Stimulated activated CD8-positive, alpha-beta memory T cell treated with anti-CD3 and anti-CD28 coated beads, Interleukin-12 subunit alpha, Interleukin-12 subunit beta, amount 100 ng/mL, for 1 hour (primary cell): ENCODE results near the gene AHI1.

ENCODE experiments used
- DNase-seq: peaks from one replicate; pipeline ENCODE4 v3.0.0-alpha.2; 2020; ENCODE audit warnings: low read depth

The AHI1 gene

GRCh38 chr6:135497412-135498184, at the start of gene AHI1:
AHI1 (minus strand) TSS chr6:135497740; CDS start chr6:135492237, 5,503 bp downstream.
- peak; percentile 82 for DNase-seq

- no peak for DNase-seq
Observed at GRCh38 chr6:135546680-135547418, 49.3 kb upstream of the AHI1 start.

DNA sequence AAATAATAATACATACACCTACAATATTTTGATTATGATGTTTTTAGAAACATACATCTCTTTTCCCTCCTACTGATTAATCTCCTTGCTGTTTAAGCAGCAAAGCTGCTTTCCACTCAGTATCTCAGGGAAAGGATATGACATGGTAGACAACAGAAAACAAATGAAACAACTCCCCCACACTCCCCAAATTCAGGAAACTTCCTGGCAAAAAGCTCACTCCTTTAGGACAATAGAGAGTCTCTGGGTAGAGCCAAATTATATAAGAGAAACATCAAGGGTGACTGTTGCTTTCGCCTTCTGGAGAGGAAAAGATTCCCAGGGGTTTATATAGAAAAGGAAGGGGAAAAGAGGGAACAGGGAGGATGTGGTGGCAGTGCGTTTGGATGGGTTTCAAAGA, 48.7 kb upstream of the AHI1 start:
- DNase-seq, result no peak

DNA sequence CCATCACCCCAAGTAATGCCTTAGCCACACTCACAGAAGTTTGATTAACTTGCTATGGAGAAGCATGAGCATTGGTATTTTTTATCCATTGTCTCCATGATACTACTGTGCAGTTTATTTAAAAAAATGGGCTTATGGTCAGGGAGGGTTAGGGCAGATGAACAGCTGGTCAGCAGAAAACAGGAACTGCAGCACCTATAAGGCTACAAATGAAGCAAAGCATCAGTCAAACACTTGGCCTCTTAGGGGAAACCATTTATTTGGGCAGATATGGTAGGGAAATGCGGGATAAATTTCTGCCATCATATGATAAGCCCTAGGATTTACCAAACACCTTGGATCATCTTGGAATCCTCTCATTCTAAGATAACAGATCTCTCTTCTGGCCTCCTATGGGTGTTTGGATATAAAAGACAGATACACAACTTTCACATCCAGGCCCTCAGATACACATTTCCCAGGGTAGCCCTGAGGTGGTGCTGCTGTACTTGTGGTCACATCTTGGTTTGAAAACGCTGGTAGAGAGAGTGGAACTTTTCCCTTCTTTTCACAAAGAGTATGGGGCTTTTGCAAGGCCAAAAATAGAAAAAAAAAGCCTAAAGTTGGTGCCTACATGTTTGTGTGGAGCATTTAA, 42.8 kb upstream of the AHI1 start:
- no peak for DNase-seq

- no peak for DNase-seq
Observed at GRCh38 chr6:135537741-135538301, 40.3 kb upstream of the AHI1 start.

DNA sequence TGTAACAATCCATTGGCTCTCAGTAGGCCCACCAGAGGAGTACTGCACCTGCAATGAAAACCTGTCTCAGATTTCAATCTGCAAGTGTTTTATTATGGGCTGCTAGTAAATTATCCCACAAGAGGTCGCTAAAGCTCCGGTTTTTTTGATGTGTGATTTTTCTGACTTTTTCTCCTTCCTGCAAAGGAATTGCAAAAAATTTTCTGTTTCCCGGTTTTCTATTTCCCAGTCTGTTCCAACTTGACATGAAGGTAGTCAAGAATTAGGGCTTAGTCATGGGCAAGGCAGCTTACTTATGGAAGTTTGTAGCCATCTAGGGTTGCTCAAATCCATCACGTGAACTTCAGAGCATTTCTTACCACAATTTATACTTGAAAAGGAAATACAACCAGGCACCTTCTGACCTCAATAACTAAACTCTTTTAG, 38.5 kb upstream of the AHI1 start:
- DNase-seq, result no peak

DNA sequence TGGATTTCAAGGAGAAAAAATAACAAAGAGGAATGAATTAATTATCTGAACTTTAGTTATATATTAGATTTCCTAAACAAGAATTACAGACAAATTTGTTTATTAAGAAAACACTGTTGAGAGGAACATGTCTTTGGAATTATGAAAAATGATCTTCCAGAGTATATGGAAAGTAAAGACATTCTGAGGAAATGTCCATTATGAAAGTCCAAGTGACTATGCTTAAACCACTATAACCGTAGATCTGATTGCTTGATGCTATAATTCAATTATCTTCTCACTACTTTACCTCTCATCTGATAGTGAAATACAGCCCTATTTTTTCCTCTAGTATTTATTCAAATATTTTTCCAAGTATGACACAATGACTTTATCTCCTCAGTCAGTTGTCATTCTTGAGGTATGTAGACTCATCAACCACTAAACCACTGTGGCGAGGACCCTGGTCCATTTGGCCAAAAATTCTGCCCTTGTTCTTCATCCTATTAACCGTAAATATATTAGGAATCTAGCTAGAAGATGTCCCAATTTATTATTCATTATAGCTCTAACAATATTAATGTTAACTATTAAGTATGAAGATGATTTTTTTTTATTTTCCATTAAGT, 37.3 kb upstream of the AHI1 start:
- no peak for DNase-seq

GRCh38 chr6:135532559-135532958, 35.0 kb upstream of the AHI1 start:
- DNase-seq, result no peak

DNA sequence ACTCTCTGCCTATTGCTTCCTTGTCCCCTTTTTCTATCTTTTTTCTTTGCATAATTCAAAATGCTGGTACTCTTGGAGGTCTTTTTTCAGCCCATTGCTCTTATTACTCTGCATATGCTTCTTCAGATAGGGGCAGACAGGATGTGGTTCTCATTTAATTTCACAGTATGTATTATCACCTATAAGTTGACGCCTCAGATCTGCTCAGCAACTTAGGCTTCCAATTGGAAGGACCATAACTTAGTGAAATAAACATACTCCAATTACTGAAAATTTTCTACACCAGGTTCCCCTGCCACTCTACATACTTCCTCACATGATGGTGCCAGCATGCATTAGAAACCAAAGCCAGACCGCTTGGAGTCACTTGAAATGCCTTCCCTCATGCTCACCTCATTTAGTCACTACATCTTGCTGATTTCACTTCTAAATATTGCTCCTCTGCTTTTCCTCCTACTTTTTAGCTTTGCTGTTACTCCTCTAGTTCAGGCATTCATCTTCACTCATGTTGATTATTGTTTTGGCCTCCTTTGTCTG, 34.5 kb upstream of the AHI1 start:
- DNase-seq, result no peak

GRCh38 chr6:135530113-135530512, 32.6 kb upstream of the AHI1 start:
- DNase-seq, result no peak

DNA sequence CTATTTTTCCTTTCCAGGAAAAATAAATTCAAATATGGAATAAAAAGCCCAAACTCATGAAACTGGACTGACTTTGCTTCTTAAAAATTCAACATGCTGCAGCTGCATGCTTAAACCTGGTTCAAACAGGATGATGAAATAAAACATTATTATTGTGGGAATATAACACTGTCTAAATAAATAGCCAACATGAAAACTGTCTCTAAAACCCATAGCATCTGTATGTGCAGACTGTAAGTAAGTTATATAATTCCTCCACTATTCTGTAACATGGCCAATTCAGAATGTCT, 30.4 kb upstream of the AHI1 start:
- DNase-seq, result no peak

GRCh38 chr6:135527116-135527959, 29.8 kb upstream of the AHI1 start:
- DNase-seq, result no peak

DNA sequence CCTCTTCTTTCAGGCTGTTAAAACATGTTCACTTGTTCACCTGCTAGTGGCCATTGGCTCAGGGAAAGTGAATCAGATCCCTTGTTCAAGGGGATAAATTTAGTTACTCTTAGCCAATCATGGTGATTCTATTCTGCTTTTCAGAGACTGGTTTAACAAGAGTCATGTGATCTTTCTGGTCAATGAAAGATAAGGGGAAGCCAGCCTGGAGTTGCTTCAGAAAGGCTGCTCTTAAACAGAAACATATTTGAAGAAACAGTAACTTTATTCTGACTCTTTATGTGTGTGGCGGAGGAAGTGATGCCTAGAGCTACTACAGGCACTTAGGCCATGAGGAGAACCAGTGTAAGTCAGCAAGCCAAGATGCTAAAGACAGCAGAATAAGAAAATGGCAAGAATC, 28.1 kb upstream of the AHI1 start:
- no peak for DNase-seq

DNA sequence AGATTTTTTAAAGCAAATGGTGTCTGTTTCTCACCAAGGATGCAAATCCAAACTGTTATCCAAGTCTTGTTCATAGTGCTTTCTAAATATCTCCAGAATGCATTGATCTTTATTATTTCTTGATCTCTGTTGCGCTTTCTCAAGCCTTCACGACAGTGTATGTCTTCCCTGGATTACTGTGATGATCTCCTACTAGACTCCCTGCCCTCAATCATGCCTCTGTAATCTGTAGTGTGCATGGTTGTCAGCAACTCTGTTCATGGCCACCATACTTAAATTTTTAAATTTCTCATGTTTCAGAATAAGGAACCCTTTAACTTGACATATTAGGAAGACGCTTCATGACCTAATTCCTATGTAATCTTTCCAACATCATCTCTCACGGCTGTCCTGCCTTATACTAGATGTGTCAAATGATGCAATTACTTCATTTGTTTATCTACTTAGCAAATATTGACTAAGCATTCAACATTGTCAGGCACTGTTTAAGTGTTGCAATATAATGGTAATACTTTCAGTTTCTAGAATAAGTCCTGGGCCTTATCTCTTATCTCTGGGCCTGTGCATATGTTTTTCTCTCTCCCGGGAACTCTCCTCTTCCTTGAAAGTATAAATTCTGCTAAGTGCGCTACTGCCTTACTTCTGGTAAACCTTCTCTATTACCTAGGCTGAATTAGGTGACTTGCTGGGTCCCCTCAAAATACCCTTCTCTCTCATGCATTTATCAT, 25.6 kb upstream of the AHI1 start:
- no peak for DNase-seq

DNA sequence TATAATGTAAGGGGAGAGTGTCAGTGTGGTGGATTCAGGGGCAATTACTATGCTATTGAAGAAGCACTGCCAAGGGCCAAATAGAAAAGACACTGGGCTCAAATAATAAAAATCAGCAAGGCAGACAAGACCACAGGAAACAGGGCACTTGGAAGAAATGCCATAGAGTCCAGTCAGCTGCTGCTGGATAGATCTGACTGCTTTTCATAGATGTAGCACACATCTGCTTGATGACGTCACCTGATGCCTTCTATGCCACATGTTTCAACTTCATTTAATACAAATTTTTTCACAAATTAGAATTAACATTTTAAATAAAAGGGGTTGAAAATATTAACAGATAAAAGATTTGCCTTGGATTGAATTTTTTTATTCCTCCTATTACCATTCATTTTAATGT, 23.9 kb upstream of the AHI1 start:
- DNase-seq, result no peak

DNA sequence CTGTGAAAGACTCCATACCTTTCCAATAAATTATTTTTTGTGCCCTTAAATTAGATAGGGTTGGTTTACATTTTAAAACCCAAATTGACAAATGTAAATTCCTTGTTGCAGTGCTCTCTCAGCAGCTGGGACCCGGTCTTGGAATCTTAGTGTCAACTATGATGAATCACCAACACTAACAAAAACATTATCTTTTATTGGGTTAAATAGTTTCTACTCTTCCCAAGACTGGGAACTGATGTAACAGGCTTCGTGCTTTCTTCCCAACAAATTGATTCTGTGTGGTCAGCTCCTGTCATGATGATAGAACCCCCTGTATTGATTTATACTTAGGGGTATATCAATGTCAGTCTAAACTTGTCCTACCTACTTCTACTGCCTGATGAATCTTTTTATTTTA, 23.2 kb upstream of the AHI1 start:
- DNase-seq, result no peak

DNA sequence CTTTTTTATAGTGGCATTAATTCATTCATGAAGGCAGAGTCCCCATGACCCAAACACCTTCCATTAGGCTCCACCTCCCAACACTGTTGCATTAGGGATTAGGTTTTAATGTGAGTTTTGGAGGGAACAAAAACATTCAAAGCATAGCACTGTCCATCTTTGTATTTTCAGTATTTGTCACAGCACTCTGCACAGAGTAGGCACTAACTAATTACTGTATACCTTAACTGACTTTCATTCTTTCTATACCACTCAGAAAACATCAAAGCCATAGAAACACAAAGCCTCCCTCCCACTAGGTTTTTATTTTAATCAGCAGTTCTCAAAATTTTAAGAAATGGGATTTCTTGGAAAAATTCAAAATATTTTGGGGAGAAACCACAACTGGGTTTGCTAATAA, 21.8 kb upstream of the AHI1 start:
- no peak for DNase-seq

DNA sequence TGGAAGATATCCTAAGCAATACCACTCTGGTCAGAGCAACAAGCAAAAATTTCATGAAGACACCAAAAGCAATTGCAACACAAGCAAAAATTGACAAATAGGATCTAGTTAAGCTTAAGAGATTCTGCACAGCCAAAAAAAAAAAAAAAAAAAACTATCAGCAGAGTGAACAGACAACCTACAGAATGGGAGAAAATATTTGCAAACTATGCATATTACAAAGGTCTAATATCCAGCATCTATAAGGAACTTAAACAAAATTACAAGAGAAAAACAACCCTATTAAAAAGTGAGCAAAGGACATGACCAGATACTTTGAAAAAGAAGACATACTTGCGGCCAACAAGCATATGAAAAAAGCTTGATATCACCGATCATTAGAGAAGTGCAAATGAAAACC, 20.0 kb upstream of the AHI1 start:
- DNase-seq, result no peak

DNA sequence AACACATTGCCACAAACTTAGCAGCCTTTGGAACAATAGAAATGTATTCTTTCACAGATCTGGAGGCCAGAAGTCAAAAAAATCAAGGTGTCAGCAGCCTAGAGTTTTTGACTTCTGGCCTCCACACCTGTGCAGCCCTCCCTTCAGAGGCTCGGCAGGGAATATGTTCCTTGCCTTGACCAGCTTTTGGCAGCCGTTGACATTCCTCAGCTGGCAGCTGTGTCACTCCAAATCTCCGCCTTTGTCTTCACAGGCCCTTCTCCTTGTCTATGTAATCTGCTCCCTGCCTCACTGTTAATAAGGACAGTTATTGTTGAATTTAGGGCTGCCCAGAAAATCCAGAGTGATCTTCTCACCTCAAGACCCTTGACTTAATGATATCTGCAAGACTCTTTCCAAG, 17.2 kb upstream of the AHI1 start:
- no peak for DNase-seq

- DNase-seq, result no peak
Observed at GRCh38 chr6:135506270-135506997, 8.9 kb upstream of the AHI1 start.
